ENCODE results near the gene SCAP. TPM values are rescaled to one million over a fixed set of nuclear protein-coding genes. Genes with fewer than 3 reads are reported as not detected.

The SCAP gene
- total RNA-seq, 1 donor = 81.4 TPM

GRCh38 chr3:47429476-47430270 lies 46.1 kb downstream of the SCAP start:
- no peak overlapping the region for H3K27ac ChIP-seq (ENCODE audit: low read depth, low read length)
- no peaks in the 10 kb centered on the region for H4K20me1 ChIP-seq (ENCODE audit: insufficient read depth, low read length)
- no peaks in the 10 kb centered on the region for H3K27me3 ChIP-seq (ENCODE audit: insufficient read depth, low read length)
- H2AFZ ChIP-seq (ENCODE audit: low read length) = no peak overlapping the region
- H3K4me1 ChIP-seq (ENCODE audit: insufficient read depth, low read length) = peaks cover 4% of the 10 kb centered on the region
- H3K36me3 ChIP-seq (ENCODE audit: insufficient read depth, low read length) = peaks cover 20% of the 10 kb centered on the region
- DNase-seq (ENCODE audit: insufficient read length, low spot score, missing footprints) = peak; percentile 3
- no peaks in the 10 kb centered on the region for H3K9me3 ChIP-seq (ENCODE audit: low read depth, low read length)
- H3K4me2 ChIP-seq (ENCODE audit: insufficient read depth, low read length) = no peak overlapping the region
- no peaks in the 10 kb centered on the region for H3K79me2 ChIP-seq (ENCODE audit: insufficient read depth, low read length)
- no peak for TF ChIP-seq CTCF (IDR thresholded peaks at IDR 0.05; ENCODE audit: extremely low read depth, low read depth, low read length)
- H3K4me3 ChIP-seq (ENCODE audit: insufficient read depth, low read length) = no peak overlapping the region

GRCh38 chr3:47428662-47429061 lies 47.1 kb downstream of the SCAP start:
- no peak for TF ChIP-seq CTCF (IDR thresholded peaks at IDR 0.05; ENCODE audit: extremely low read depth, low read depth, low read length)
- Histone ChIP-seq H4K20me1 (ENCODE audit: insufficient read depth, low read length) (no peaks in the 10 kb centered on the region), H3K4me2 (ENCODE audit: insufficient read depth, low read length) (no peak overlapping the region), H3K36me3 (ENCODE audit: insufficient read depth, low read length) (peaks cover 12% of the 10 kb centered on the region), H3K4me1 (ENCODE audit: insufficient read depth, low read length) (peaks cover 4% of the 10 kb centered on the region), H2AFZ (ENCODE audit: low read length) (no peak overlapping the region), H3K4me3 (ENCODE audit: insufficient read depth, low read length) (no peak overlapping the region), H3K9me3 (ENCODE audit: low read depth, low read length) (no peaks in the 10 kb centered on the region), H3K27me3 (ENCODE audit: insufficient read depth, low read length) (no peaks in the 10 kb centered on the region), H3K79me2 (ENCODE audit: insufficient read depth, low read length) (no peaks in the 10 kb centered on the region), H3K27ac (ENCODE audit: low read depth, low read length) (no peak overlapping the region)
- peak; percentile 0 for DNase-seq (ENCODE audit: insufficient read length, low spot score, missing footprints)

GRCh38 chr3:47427866-47428265 lies 47.9 kb downstream of the SCAP start:
- peak; percentile 64 for DNase-seq (ENCODE audit: insufficient read length, low spot score, missing footprints)
- Histone ChIP-seq H3K9me3 (ENCODE audit: low read depth, low read length) (no peaks in the 10 kb centered on the region), H3K4me1 (ENCODE audit: insufficient read depth, low read length) (peaks cover 4% of the 10 kb centered on the region), H3K4me2 (ENCODE audit: insufficient read depth, low read length) (no peak overlapping the region), H3K79me2 (ENCODE audit: insufficient read depth, low read length) (no peaks in the 10 kb centered on the region), H3K4me3 (ENCODE audit: insufficient read depth, low read length) (no peak overlapping the region), H4K20me1 (ENCODE audit: insufficient read depth, low read length) (no peaks in the 10 kb centered on the region), H3K36me3 (ENCODE audit: insufficient read depth, low read length) (peaks cover 6% of the 10 kb centered on the region), H3K27me3 (ENCODE audit: insufficient read depth, low read length) (no peaks in the 10 kb centered on the region), H2AFZ (ENCODE audit: low read length) (no peak overlapping the region), H3K27ac (ENCODE audit: low read depth, low read length) (no peak overlapping the region)
- no peak for TF ChIP-seq CTCF (IDR thresholded peaks at IDR 0.05; ENCODE audit: extremely low read depth, low read depth, low read length)

- no peaks in the 10 kb centered on the region for H3K79me2 ChIP-seq (ENCODE audit: insufficient read depth, low read length)
- H3K27me3 ChIP-seq (ENCODE audit: insufficient read depth, low read length) = no peaks in the 10 kb centered on the region
- no peak overlapping the region for H3K4me3 ChIP-seq (ENCODE audit: insufficient read depth, low read length)
- H3K9me3 ChIP-seq (ENCODE audit: low read depth, low read length) = no peaks in the 10 kb centered on the region
- no peaks in the 10 kb centered on the region for H4K20me1 ChIP-seq (ENCODE audit: insufficient read depth, low read length)
- H3K4me1 ChIP-seq (ENCODE audit: insufficient read depth, low read length) = peaks cover 4% of the 10 kb centered on the region
- no peak for TF ChIP-seq CTCF (IDR thresholded peaks at IDR 0.05; ENCODE audit: extremely low read depth, low read depth, low read length)
- H3K4me2 ChIP-seq (ENCODE audit: insufficient read depth, low read length) = no peak overlapping the region
- peak; percentile 29 for DNase-seq (ENCODE audit: insufficient read length, low spot score, missing footprints)
- no peak overlapping the region for H3K27ac ChIP-seq (ENCODE audit: low read depth, low read length)
- H2AFZ ChIP-seq (ENCODE audit: low read length) = no peak overlapping the region
- peaks cover 6% of the 10 kb centered on the region for H3K36me3 ChIP-seq (ENCODE audit: insufficient read depth, low read length)
Observed at GRCh38 chr3:47425959-47426358, 49.8 kb downstream of the SCAP start.
